Measurements from ENCODE around the gene PARS2.

DNA sequence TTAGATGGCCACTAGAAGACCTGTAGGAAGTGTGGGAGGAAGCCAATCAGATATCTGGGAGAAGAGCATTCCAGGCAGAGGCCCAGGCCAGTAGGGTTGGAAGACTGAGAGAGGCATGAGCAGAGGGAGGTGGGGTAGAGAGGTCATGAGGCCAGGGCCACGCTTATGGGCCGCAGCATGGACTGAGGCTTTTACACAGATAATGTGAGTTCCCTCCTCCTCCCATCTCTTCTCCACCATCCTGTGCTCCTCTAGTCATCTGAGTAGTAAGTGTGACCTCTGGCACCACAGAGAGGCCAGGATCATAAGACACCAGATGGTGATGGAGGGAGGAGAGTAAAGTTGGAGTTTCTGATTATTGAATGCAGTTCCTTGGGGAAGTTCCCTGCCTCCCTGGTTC lies 19.7 kb upstream of the PARS2 start:
- TF ChIP-seq, protein P1, sequence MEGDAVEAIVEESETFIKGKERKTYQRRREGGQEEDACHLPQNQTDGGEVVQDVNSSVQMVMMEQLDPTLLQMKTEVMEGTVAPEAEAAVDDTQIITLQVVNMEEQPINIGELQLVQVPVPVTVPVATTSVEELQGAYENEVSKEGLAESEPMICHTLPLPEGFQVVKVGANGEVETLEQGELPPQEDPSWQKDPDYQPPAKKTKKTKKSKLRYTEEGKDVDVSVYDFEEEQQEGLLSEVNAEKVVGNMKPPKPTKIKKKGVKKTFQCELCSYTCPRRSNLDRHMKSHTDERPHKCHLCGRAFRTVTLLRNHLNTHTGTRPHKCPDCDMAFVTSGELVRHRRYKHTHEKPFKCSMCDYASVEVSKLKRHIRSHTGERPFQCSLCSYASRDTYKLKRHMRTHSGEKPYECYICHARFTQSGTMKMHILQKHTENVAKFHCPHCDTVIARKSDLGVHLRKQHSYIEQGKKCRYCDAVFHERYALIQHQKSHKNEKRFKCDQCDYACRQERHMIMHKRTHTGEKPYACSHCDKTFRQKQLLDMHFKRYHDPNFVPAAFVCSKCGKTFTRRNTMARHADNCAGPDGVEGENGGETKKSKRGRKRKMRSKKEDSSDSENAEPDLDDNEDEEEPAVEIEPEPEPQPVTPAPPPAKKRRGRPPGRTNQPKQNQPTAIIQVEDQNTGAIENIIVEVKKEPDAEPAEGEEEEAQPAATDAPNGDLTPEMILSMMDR (conservative IDR thresholded peaks at IDR 0.05; ENCODE audit: low read depth, low read length): no peak
- TF ChIP-seq EZH2 (IDR thresholded peaks at IDR 0.05; ENCODE audit: low read length, unreplicated experiment): no peak
- TF ChIP-seq EZH2phosphoT487 (IDR thresholded peaks at IDR 0.05; ENCODE audit: borderline replicate concordance, low read length): no peak

Measured in PC-3 (cell line).